Right ventricle myocardium superior (tissue), 1 donor: ENCODE measurements around the gene CASP5. TPM values are rescaled to one million over a fixed set of nuclear protein-coding genes. Genes with fewer than 3 reads are reported as not detected.
"Not testable (repeated sequence)": the region's sequence is repeated elsewhere in the genome, so short reads cannot be mapped to it uniquely, and the experiment has no call there.

Experiments used
- ATAC-seq: fragments of 200-7000 bp; cut with Tn5 transposase; one replicate; pipeline ENCODE4 v1.9.1; 2020; ENCODE audit warnings: mild to moderate bottlenecking; ENCODE audit not compliant: poor library complexity
- DNase-seq: peaks from one replicate; pipeline ENCODE4 v3.0.0-alpha.2; 2020
- intact Hi-C: fragments of 100-400 bp; cut with DNase I; formaldehyde crosslinking; loops from one replicate; pipeline ENCODE4 v1.11.2; 2022
- total RNA-seq: library from RNA; stranded (reverse); fragmentation: NEBNext Ultra II Directional; extraction: Animal tissue kit (Norgen Biotek cat#: 25700); gene quantifications from one replicate; pipeline ENCODE4 v1.2.1, GENCODE V29; 2021
- donor health status: DM: no; HTN: yes; CAD: no; lungs with severe emphysema.

The CASP5 gene
- total RNA-seq, 1 donor from 2014 or later: not detected

DNA sequence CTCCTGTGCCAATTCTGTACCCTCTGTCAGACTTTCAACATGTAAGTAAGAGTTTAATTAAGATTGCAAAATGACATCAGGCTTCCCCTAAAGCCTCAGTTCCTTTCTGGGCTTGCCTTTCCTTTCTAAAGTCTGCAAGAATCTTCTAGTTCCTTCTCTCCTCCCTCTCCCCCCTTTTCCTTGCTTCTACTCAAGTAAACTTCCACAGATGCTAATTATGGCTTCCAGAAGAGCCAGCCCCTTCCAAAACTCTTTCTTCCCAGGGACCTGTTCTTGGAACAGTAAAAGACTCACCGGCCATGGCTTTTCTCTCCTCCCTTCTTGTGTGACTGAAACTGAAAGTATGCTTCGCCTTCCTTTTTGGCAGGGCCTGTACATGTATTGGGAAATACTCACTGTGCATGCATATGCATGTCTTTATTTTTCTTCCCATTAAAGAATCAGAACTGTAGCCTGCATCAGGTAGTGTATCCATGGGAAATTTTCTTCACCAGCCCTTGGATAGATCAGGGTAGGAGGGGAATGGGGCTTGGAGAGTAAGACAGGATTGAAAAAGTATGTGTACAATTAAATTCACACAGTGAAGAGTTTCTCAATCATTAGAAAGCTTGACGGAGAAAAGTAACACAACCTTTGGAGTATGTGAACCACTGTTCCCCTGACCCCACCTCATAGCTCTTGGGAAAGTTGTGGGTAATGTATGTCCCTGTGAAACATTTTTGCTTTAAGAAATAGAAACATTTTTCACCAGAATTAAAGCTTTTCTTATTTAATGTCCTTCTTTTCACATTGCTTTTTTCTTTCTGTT, 12.0 kb upstream of the CASP5 start, which contains the start of gene CASP1:
Gene CASP1, minus strand, starts transcription at position 332 of the 808 bp plus-strand sequence. Its CDS starts 31 bp downstream, at position 301.
- ATAC-seq (peak; percentile 91), DNase-seq (no peak)
- intact Hi-C loops: no loop called here

- intact Hi-C loops, DNase-seq: not testable (repeated sequence)
- peak; percentile 26 for ATAC-seq
Measured at GRCh38 chr11:105034388-105034787, 11.4 kb upstream of the CASP5 start.

DNA sequence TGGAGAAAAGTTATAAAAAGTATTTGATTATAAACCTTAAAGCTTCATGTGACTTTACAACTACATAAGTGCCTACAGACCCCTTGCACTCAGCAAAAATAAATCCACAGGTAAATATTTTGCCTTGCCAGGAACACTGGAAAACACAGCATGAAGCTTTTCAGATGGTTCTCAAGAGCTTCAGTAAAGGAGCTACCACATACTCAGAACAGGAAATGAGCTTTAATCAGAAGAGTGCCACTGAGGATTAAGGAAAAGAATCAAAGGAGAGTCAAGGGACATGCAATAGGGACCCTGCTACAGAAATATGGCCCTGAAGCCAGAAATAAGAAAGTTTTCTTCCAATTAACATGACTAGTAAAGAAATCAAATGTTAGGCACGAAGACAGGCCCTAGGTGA, 10.8 kb upstream of the CASP5 start:
- ATAC-seq: no peak
- intact Hi-C loops: no loop called here
- DNase-seq: no peak

- no peak for DNase-seq
- ATAC-seq: no peak
- intact Hi-C loops: no loop called here
Measured at GRCh38 chr11:105033343-105033742, 10.4 kb upstream of the CASP5 start.

- no peak for ATAC-seq
- no peak for DNase-seq
- intact Hi-C loops: no loop called here
Measured at GRCh38 chr11:105032495-105032894, 9.5 kb upstream of the CASP5 start.

GRCh38 chr11:105027678-105028077, 4.7 kb upstream of the CASP5 start:
- ATAC-seq (no peak), DNase-seq (no peak)
- intact Hi-C loops: no loop called here

GRCh38 chr11:105024394-105024793, 1.4 kb upstream of the CASP5 start:
- DNase-seq (no peak), ATAC-seq (no peak)
- intact Hi-C loops: no loop called here

DNA sequence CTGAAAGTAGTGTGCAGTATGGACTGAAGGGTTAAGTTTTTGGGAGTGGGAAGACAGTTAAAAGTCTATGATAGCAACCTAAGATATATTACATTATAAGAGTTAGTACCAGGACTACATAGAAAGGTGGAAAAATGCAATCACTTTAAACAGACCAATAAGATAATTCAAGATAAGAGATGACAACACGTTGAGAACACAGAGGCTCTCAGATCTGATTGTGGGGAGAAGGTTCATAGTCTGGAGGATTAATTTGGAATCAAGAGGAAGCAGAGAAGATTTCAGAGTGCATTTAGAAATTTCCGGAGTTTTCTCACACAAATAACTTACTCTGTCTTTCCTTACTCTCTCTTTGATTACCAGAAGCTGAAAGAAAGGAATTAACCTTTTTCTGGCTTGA, 441 bp downstream of the CASP5 start:
- intact Hi-C loops: no loop called here
- ATAC-seq: no peak
- DNase-seq: no peak

DNA sequence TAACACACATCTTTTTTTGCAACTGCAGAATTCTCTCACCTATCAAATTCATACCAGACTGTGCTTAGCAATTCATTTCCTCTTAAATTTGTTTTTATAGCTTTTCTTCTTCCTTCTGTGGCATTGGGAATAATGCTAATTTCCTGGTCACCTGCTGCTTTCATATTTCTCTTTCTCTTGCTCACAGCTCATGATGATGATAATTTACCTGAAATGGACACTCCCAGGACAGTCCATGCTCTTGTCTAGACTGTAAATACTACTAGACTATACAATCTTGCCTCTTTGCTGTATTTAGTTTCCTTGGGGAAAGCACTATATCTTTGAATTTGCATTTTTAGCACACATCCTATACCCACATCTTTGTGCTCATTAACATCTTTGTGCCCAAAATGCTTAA, 15.5 kb downstream of the CASP5 start:
- DNase-seq: no peak
- intact Hi-C loops: no loop called here
- ATAC-seq: no peak

DNA sequence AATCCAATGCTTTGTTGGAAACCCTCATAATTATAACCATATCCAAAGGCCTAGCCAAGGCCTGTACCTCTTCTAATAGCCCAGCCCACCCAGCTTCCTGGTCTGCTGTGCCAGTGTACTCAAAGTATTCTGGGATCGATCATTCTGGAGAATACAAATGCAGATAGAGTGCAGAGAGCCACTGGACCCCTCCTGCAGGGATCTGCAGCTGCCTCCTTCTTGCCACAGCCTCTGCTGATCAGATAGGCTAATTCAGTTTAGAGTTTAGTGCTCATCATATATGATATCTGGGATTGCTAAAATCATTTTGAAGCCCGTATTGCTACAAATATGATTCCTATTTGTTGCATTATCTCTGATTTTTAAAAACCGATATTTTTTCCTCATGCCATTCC, 17.5 kb downstream of the CASP5 start:
- ATAC-seq: no peak
- no peak for DNase-seq
- intact Hi-C loops: no loop called here

DNA sequence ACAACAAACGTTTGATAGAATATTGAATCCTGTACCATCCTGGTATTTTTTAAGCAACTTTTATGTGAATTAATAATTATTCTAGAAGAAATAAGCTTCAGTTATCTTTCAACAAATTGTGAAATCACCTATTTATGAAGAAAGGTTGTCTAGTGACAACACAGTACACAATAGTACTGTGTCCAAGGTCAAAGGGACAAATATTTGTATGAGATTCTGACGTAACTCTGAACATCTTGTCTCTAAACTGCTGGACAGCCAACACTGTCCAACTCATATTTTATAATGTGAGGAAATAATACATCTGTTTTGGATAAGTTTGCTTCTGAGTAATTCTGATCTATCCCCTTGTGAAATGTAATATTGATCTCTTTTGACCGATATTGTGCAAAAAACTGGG, 18.9 kb downstream of the CASP5 start:
- ATAC-seq: no peak
- intact Hi-C loops: no loop called here
- no peak for DNase-seq

- DNase-seq: no peak
- intact Hi-C loops: no loop called here
Measured at GRCh38 chr11:105003151-105003550, 19.8 kb downstream of the CASP5 start.

DNA sequence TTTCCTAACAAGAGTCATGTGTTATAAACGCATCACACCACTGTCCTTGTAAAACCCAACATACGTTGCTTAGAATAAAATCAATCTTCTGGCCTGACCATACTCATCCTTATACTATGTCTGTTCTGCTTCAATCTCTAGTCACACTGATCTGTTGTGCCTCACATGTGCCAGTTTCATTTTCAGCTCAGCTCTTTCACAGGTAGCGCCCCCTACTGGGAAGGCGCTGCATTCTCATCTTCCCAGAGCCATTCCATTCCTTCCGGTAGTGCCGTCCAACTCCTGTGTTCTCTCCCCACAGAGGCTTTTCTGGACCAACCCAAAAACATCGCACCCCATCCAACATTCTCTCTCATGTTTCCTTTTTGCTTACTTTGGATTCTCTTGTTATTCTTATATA, 22.2 kb downstream of the CASP5 start:
- DNase-seq (peak; percentile 44), ATAC-seq (no peak)
- intact Hi-C loops: no loop called here

More at GRCh38 chr11:105003151-105003550, 19.8 kb downstream of the CASP5 start:
- no peak for ATAC-seq

GRCh38 chr11:105000167-105000566, 22.8 kb downstream of the CASP5 start:
- no peak for DNase-seq
- intact Hi-C loops: no loop called here
- ATAC-seq: no peak

DNA sequence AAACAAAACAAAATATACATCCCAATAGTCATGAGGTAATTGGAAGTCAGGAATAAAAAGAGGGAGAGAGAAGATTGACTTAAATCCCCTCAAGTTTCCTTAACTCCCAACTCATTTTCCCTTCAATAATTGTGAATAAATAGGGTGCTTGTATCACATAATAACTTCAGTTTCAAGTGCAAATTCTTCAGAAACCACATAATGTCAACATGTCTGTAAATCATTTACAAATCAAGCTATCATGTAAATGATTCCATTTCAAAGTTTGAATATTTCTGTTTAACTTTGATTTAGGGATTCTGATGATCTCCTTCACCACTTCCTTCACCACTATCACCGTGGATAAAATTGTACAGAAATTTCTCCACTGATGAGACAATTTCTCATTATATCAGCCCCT, 23.2 kb downstream of the CASP5 start:
- intact Hi-C loops: no loop called here
- no peak for DNase-seq

GRCh38 chr11:104997288-104997687, 25.7 kb downstream of the CASP5 start:
- intact Hi-C loops: no loop called here
- no peak for DNase-seq
- ATAC-seq: no peak

More for the DNA sequence above, 23.2 kb downstream of the CASP5 start:
- no peak for ATAC-seq

GRCh38 chr11:104995001-104995408, 28.0 kb downstream of the CASP5 start:
- ATAC-seq: no peak

DNA sequence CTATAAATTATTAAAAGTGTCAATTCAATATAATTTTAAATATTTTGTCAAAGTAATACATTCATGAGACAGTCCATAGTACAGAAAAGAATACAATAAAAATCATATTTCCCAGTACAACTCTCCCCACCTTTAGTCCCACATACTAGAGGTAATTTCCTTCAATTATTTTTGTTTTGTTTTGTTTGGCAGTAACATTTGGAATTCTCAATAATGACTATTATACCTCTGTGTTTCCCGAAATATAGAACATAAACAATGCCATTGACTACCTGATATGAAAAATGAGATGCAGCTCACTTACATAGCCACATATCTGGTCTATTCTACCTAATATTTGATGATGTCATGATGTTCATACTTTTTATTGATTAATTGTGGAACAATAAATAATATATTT, 30.2 kb downstream of the CASP5 start:
- intact Hi-C loops: no loop called here
- DNase-seq (no peak), ATAC-seq (no peak)

More at GRCh38 chr11:104995001-104995408, 28.0 kb downstream of the CASP5 start:
- intact Hi-C loops: no loop called here
- DNase-seq: no peak

DNA sequence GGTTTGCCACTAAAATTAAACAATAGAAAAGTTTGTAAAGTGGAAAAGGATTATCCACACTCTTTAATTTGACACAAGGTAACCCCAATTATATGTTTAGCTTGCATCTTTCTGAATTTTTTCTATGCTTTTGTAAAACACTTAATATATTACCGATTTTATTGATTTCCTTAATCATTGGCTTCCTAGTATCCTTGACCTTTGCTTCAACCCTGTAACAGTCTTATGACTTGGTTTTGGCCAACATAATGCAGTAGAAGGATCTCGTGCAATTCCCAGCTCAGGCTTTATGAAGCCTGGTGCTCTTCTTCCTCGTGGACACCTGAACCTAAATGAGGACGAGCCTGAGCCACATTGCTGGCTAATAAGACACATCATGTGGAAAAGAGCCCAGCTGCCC, 31.0 kb downstream of the CASP5 start:
- ATAC-seq (no peak), DNase-seq (no peak)
- intact Hi-C loops: no loop called here

DNA sequence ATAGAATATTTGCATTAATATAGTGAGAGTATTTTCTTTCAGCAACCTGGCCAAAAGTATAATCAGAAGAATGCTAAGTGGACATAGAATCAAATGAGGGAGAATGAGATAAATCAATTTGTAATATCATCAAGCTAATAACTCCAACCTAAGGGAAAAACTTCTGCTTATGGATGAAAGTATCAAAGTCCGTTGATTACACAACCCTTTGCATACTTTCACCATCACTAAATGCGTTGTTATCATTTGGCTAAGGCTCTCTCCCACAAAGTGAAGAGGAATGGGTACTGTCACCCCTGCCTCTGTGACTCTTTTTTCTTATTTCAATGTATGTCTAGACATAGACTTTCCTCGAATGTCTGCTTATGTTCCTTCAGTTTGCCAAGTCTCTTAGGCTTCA, 38.2 kb downstream of the CASP5 start:
- ATAC-seq: no peak
- intact Hi-C loops: no loop called here
- no peak for DNase-seq

GRCh38 chr11:104979839-104980238, 43.1 kb downstream of the CASP5 start:
- DNase-seq (no peak), ATAC-seq (no peak)
- intact Hi-C loops: no loop called here
